Breast epithelium (tissue), 3 donors: ENCODE results near the gene MED1.

ENCODE experiments used
- CTCF ChIP-seq, 3 donors: fragments of 450-650 bp; IDR thresholded peaks; one replicate each; pipeline ENCODE4 v1.5.1; 2016 to 2017; ENCODE audit warnings: antibody characterized with exemption in 3 of 3, mild to moderate bottlenecking in 3 of 3, moderate library complexity in 3 of 3
- POLR2A ChIP-seq: fragments of 450-650 bp; IDR thresholded peaks from one replicate; pipeline ENCODE4 v1.6.1; 2016; ENCODE audit warnings: antibody characterized with exemption, mild to moderate bottlenecking, moderate library complexity
- POLR2AphosphoS5 ChIP-seq, 3 donors: sonication (generic); formaldehyde crosslinking; IDR thresholded peaks; one replicate each; pipeline ENCODE4 v1.6.1; 2017; ENCODE audit warnings: antibody characterized with exemption in 3 of 3

- TF ChIP-seq CTCF (IDR thresholded peaks at IDR 0.05) (no peak), POLR2A (no peak), POLR2AphosphoS5 (IDR thresholded peaks at IDR 0.05) (no peak)
These were observed 57.3 kb downstream of the MED1 start for GRCh38 chr17:39393736-39394135.
